Common myeloid progenitor, CD34-positive (primary cell): Measurements from ENCODE around the gene ACTL7A.

Experiments
- CTCF ChIA-PET: fragments of 350-600 bp; sonication (Branson Sonifier 250); formaldehyde crosslinking; loops from one replicate; lab custom pipeline; 2021; ENCODE audit warnings: antibody characterized with exemption; lab: Charles Lee
- POLR2A ChIA-PET: fragments of 350-600 bp; sonication (Branson Sonifier 250); formaldehyde crosslinking; loops from one replicate; lab custom pipeline; 2021; ENCODE audit warnings: antibody characterized with exemption; lab: Charles Lee
- DNase-seq, 3 donors: peaks; one replicate each; pipeline versions ENCODE4 v3.0.0 to v3.0.0-alpha.2; 2013
- H3K27ac ChIP-seq, 2 experiments: 1 replicate in 1 of 2; 2 replicates in 1 of 2; pipeline ENCODE4 v1.7.0; 2013; ENCODE audit warnings: inconsistent platforms in 2 of 2, low read length in 2 of 2, mild to moderate bottlenecking in 2 of 2, low read depth in 1 of 2, moderate library complexity in 1 of 2; ENCODE audit not compliant: severe bottlenecking in 2 of 2, insufficient read depth in 1 of 2, poor library complexity in 1 of 2
- H3K27me3 ChIP-seq, 5 experiments: replicated peaks in 2 of 5; 1 replicate in 3 of 5; 2 replicates in 2 of 5; pipeline versions ENCODE4 v1.6.1 to v1.7.0; 2013; ENCODE audit warnings: low read length in 4 of 5, mild to moderate bottlenecking in 2 of 5, moderate library complexity in 2 of 5, inconsistent platforms in 1 of 5; ENCODE audit not compliant: insufficient read depth in 5 of 5, control insufficient read depth in 4 of 5
- H3K36me3 ChIP-seq, 4 experiments: 1 replicate in 2 of 4; 2 replicates in 2 of 4; pipeline versions ENCODE4 v1.6.1 to v1.7.0; 2013; ENCODE audit warnings: low read length in 3 of 4, control low read depth in 1 of 4, mild to moderate bottlenecking in 1 of 4; ENCODE audit not compliant: control insufficient read depth in 4 of 4, insufficient read depth in 4 of 4
- H3K4me1 ChIP-seq, 4 experiments: 1 replicate in 3 of 4; 2 replicates in 1 of 4; pipeline versions ENCODE4 v1.6.1 to v1.7.1; 2013; ENCODE audit warnings: low read length in 3 of 4, mild to moderate bottlenecking in 3 of 4, control low read depth in 1 of 4, inconsistent platforms in 1 of 4, moderate library complexity in 1 of 4; ENCODE audit not compliant: control insufficient read depth in 4 of 4, insufficient read depth in 4 of 4; ENCODE audit errors: control extremely low read depth in 1 of 4
- H3K4me3 ChIP-seq, 7 experiments: 1 replicate in 4 of 7; 2 replicates in 3 of 7; pipeline versions ENCODE4 v1.5.1 to v1.7.0; 2013; ENCODE audit warnings: mild to moderate bottlenecking in 7 of 7, low read length in 6 of 7, moderate library complexity in 6 of 7, inconsistent platforms in 2 of 7, low read depth in 2 of 7, control low read depth in 1 of 7; ENCODE audit not compliant: insufficient read depth in 4 of 7, control insufficient read depth in 1 of 7; ENCODE audit errors: extremely low read depth in 1 of 7
- H3K9me3 ChIP-seq, 5 experiments: 1 replicate in 4 of 5; 2 replicates in 1 of 5; pipeline versions ENCODE4 v1.6.1 to v1.7.1; 2013; ENCODE audit warnings: low read length in 4 of 5, mild to moderate bottlenecking in 2 of 5, inconsistent platforms in 1 of 5, low read depth in 1 of 5, moderate library complexity in 1 of 5; ENCODE audit not compliant: control insufficient read depth in 4 of 5, insufficient read depth in 2 of 5; ENCODE audit errors: control extremely low read depth in 1 of 5
- WGBS: methylation state at CpG from one replicate; pipeline ENCODE4 v1.1.5; 2013; ENCODE audit not compliant: insufficient coverage; 5-methylcytosine and 5-hydroxymethylcytosine counted together

ACTL7A gene

DNA sequence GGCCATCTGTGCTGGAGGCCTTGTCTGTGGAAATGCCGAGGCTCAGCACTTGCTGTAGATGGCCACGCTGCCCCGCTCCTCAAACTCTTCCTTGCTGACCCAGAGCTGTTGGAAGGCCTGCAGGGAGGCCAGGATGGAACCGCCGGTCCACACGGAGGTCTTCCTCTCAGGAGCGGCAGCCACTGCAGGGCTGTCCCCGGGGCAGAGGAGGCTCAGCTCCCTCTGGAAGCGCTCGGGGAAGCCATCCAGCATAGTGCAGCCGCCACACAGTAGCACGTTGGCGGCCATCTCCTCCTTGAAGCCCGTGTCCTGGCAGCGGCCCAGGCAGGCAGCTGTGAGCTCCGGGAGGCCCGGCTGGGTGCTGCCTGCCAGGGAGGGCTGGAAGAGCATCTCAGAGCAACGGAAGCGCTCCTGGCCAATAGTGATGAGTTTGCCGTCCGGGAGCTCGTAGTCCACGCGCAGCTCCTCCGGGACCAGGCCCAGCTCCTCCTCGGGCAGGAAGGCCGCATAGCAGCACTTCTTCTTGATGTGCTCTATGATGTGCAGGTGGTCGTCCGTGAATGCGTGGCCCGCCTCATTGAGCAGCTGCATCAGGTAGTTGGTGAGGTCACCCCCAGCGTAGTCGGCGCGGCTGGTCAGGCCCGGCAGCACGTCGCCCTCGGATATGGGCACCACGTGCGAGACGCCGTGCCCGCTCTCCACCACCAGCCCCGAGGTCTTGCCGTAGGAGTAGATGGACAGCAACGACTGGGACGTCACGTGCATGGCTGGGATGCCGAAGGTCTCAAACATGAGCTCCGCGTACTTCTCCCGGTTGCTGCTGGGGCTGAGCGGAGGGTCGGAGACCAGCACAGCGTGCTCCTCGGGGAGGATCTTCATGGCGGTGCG is 7.2 kb upstream of the ACTL7A start:
- no peak for DNase-seq
- Histone ChIP-seq H3K27me3 (peaks cover 0 to 3% (median 0%) of the 10 kb centered on the region in 5 experiments), H3K4me1 (no peaks in the 10 kb centered on the region), H3K27ac (no peak overlapping the region), H3K36me3 (no peaks in the 10 kb centered on the region), H3K4me3 (no peak overlapping the region), H3K9me3 (no peaks in the 10 kb centered on the region)
- ChIA-PET POLR2A (no interaction called here), CTCF (no interaction called here)
- 97% methylated on average over 54 of the region's 59 CpGs for WGBS

DNA sequence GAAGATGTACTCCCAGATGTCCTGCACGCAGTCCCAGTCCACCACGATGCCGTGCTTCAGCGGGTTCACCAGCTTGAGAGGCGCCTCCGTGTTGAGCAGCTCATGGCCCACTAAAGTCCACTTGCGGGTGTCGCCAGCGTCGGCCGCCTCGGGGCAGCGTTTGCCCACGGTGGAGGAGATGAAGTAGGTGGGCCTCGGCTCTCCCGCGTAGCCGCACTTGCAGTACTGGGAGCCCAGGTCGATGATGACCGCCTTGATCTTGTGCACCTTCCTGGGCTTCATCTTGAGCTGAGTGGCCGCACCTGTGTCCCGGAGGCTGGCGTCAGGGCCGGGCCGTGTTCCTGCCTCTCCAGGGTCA is 6.6 kb upstream of the ACTL7A start:
- Histone ChIP-seq H3K27ac (no peak overlapping the region), H3K4me3 (no peak overlapping the region), H3K9me3 (no peaks in the 10 kb centered on the region), H3K36me3 (no peaks in the 10 kb centered on the region), H3K4me1 (no peaks in the 10 kb centered on the region), H3K27me3 (peaks cover 0 to 3% (median 0%) of the 10 kb centered on the region in 5 experiments)
- POLR2A ChIA-PET = no interaction called here
- CTCF ChIA-PET = no interaction called here
- DNase-seq = no peak
- whole genome bisulfite sequencing = 99% methylated on average over 21 of the region's 25 CpGs

DNA sequence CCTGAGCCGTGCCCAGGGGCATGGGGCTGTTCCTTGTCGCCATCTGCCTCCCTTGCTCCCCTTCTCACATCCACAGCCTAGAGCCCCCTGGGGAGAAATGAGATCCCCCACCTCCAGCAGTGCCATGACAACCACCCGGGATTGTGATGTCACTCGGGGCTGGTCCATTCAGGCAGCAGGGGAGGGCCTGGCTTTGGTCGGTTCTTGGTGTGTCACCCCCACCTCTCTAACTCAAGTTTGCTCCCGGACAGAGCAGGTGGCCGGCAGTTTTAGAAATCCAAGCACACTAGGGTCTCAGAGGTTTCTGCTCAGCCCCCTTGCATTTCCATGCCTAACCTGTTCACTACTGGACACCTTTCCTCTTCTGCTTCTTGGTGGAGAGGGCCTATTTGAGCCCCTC is 6.2 kb upstream of the ACTL7A start, which contains the start of gene ACTL7B:
ACTL7B (minus strand) TSS at position 99 of the 400 bp plus-strand sequence; CDS start at position 43, 56 bp downstream.
- H3K36me3 ChIP-seq = no peaks in the 10 kb centered on the region
- no peak for DNase-seq
- POLR2A ChIA-PET = no interaction called here
- no peak within 1 kb of the TSS for H3K27ac ChIP-seq
- peaks cover 0 to 3% (median 0%) of the 10 kb centered on the region in 5 experiments for H3K27me3 ChIP-seq
- H3K4me1 ChIP-seq = no peaks in the 10 kb centered on the region
- WGBS = 98% methylated on average over 7 of the region's 7 CpGs
- no peaks in the 10 kb centered on the region for H3K9me3 ChIP-seq
- CTCF ChIA-PET = no interaction called here
- no peak within 1 kb of the TSS for H3K4me3 ChIP-seq

DNA sequence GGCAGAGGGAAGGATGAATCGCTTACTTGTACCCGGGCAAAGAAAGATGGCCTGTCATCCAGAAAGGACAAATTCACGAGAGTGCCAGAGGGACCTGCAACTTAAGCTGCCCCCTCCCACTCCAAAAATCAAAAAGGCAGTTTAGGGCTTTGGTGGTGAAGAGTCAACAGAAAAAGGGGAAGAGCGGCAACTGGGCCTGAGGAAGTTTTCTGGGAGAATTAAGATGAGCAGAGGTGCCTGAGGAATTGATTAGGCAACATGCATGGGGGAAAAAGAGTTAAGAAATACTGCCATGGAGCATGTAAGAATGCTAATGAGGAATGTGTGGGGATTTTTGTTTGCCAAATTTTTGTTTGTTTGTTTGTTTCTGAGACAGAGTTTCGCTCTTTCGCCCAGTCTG is 4.5 kb upstream of the ACTL7A start:
- ChIA-PET CTCF (no interaction called here), POLR2A (no interaction called here)
- H3K4me3 ChIP-seq = no peak overlapping the region
- no peaks in the 10 kb centered on the region for H3K36me3 ChIP-seq
- 100% methylated on average over 3 of the region's 6 CpGs for WGBS
- no peak for DNase-seq
- no peaks in the 10 kb centered on the region for H3K4me1 ChIP-seq
- no peaks in the 10 kb centered on the region for H3K9me3 ChIP-seq
- H3K27me3 ChIP-seq = no peaks in the 10 kb centered on the region
- no peak overlapping the region for H3K27ac ChIP-seq

DNA sequence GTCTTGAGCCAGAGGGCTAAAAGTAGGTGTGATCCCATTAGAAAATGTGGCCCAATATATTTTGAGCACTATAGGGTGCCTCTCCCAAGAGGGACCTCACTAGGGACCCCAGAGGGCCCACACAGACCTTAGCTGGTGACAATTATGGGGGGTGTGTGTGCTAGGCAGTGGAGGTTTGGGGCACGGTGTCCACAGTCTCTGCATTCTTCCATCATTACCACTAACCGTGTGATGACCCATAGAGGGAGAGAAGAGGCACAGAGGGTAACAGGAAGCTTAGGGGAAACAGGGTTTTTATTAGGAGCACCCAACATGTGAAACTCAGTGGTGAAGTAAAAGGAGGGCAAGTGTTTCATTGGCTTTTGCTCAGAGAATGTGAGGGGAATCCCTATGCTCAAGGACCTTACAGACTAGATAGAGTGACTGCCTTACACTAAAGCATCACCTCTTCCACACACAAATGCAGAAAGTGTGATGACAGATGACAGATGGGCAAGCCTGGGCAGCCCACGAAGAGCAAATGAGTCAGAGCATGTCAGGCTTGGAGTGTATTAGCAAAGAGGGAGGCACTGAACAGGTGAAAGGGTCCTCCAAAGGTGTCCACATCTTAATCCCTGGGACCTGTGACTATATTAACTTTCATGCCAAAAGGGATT is 2.5 kb upstream of the ACTL7A start:
- POLR2A ChIA-PET = no interaction called here
- DNase-seq = no peak
- Histone ChIP-seq H3K36me3 (no peaks in the 10 kb centered on the region), H3K4me3 (no peak overlapping the region), H3K4me1 (no peaks in the 10 kb centered on the region), H3K9me3 (no peaks in the 10 kb centered on the region), H3K27me3 (no peaks in the 10 kb centered on the region), H3K27ac (no peak overlapping the region)
- WGBS = 100% methylated on average over 1 of the region's 3 CpGs
- CTCF ChIA-PET = no interaction called here

DNA sequence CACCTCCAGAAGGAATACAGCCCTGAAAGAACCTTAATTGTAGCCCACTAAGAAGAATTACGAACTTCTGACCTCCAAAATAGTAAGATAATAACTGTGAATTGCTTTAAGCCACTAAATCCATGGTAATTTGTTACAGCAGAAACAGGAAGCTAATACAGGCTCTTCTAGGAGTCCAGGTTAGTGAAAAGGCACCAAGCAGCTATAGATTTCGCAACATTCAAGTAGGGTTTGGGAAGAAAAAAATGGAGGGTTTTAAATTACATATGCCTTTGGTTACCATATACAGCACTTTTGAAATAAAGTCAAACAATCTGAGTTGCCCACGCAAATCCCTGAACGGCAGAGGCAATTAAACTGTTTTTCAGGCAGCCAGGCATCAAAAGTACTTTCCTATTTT is 1.7 kb upstream of the ACTL7A start:
- POLR2A ChIA-PET = no interaction called here
- CTCF ChIA-PET = no interaction called here

DNA sequence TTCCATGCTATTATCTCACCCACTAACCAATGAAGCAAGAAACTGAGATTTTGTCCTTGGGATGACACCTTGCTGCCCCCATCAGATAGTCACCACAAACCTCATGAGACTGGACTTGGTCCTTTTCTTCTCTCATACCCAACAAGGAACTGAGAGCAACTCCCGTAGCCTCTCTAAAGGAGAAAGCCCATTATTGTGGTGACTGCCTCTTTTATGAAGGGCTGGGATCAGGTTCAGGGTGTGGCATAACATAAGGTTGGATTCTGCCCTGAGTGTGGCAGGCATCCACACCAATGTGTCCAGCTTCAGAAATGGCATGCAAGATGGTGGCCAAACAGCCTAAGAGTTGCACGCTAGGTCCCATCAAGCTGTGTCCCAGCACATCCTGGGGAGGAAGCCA is 1.3 kb upstream of the ACTL7A start:
- ChIA-PET CTCF (no interaction called here), POLR2A (no interaction called here)
- Histone ChIP-seq H3K9me3 (no peaks in the 10 kb centered on the region), H3K36me3 (no peaks in the 10 kb centered on the region), H3K4me3 (no peak overlapping the region), H3K27ac (no peak overlapping the region), H3K27me3 (no peaks in the 10 kb centered on the region), H3K4me1 (no peaks in the 10 kb centered on the region)
- no peak for DNase-seq
- WGBS = 100% methylated on average over 2 of the region's 2 CpGs

More for the DNA sequence above, 1.7 kb upstream of the ACTL7A start:
- Histone ChIP-seq H3K36me3 (no peaks in the 10 kb centered on the region), H3K4me3 (no peak overlapping the region), H3K27me3 (no peaks in the 10 kb centered on the region), H3K4me1 (no peaks in the 10 kb centered on the region), H3K9me3 (no peaks in the 10 kb centered on the region), H3K27ac (no peak overlapping the region)
- DNase-seq = no peak
- 100% methylated on average over 2 of the region's 4 CpGs for WGBS
